Epithelial cell of esophagus (primary cell): Measurements from ENCODE around the gene RTN4.

Experiments
- DNase-seq: peaks from one replicate; pipeline ENCODE4 v3.0.0; 2010; ENCODE audit warnings: low read depth
- H3K4me3 ChIP-seq: 2 replicates; pipeline ENCODE4 v1.5.1; 2011; ENCODE audit warnings: mild to moderate bottlenecking, low read length, control low read depth
- CTCF ChIP-seq: IDR thresholded peaks from 2 replicates; pipeline ENCODE4 v1.5.1; 2011; ENCODE audit warnings: low read depth, mild to moderate bottlenecking, low read length, control low read depth, inconsistent platforms; ENCODE audit not compliant: insufficient read depth; ENCODE audit errors: missing control alignments

Gene RTN4

GRCh38 chr2:54960164-54960563 is 90.1 kb downstream of the RTN4 start:
- no peak for DNase-seq
- H3K4me3 ChIP-seq = no peak overlapping the region
- TF ChIP-seq CTCF = no peak

GRCh38 chr2:54958717-54959371 is 91.4 kb downstream of the RTN4 start:
- no peak overlapping the region for H3K4me3 ChIP-seq
- no peak for TF ChIP-seq CTCF
- no peak for DNase-seq

GRCh38 chr2:54957321-54957999 is 92.8 kb downstream of the RTN4 start:
- DNase-seq = no peak
- no peak for TF ChIP-seq CTCF
- no peak overlapping the region for H3K4me3 ChIP-seq

GRCh38 chr2:54956111-54956627 is 94.1 kb downstream of the RTN4 start:
- no peak for DNase-seq
- no peak overlapping the region for H3K4me3 ChIP-seq
- TF ChIP-seq CTCF = no peak

GRCh38 chr2:54955358-54956110 is 94.7 kb downstream of the RTN4 start:
- TF ChIP-seq CTCF = no peak
- no peak overlapping the region for H3K4me3 ChIP-seq
- no peak for DNase-seq

- TF ChIP-seq CTCF = no peak
- H3K4me3 ChIP-seq = no peak overlapping the region
- no peak for DNase-seq
Measured at GRCh38 chr2:54954705-54955357, 95.4 kb downstream of the RTN4 start.
